ENCODE results near the gene FSCN2.

Gene FSCN2

GRCh38 chr17:81544281-81544974 lies 16.3 kb downstream of the FSCN2 start:
- DNase-seq, result no peak

- DNase-seq, result no peak
Measured at GRCh38 chr17:81545160-81545949, 17.2 kb downstream of the FSCN2 start.

- DNase-seq, result no peak
Measured at GRCh38 chr17:81546906-81547613, 18.9 kb downstream of the FSCN2 start.

DNA sequence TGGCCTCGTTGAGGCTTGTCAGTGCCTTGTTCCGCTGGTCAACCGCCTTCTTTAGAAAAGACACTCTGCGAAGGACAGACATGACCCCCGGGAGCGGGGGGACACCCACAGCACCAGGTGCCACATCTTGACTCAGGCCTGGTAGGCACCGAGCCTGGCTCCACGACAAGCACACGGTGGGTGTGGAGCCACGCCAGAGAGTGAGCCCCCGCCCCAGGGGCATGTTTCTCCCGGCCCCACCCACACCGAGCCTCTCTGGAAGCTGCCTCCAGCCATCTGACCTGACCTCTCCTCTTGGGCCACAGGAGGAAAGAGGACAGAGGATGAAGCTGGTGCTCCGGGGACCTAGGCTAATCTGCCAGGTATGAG lies 19.4 kb downstream of the FSCN2 start:
- no peak for DNase-seq

- DNase-seq, result no peak
Measured at GRCh38 chr17:81549031-81549557, 20.9 kb downstream of the FSCN2 start.

DNA sequence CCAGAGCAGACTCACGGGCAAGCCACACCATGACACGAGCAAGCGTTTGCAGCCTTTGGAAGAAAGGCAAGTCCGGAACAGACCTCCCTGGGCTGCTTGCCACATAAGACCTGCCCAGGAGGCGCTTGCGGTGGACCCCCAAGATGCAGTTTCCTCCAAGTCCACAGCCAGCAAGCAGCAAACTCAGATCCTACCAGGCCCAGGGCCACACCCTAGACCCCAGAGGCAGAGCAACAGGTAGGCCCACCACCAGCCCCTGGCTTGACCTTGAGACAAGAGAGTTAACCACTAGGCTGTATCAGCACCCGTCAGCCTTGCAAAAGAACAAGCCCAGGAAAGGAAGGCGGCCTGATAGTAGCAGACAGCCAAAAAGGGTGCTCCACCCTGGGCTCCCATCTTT lies 21.6 kb downstream of the FSCN2 start:
- DNase-seq, result no peak

DNA sequence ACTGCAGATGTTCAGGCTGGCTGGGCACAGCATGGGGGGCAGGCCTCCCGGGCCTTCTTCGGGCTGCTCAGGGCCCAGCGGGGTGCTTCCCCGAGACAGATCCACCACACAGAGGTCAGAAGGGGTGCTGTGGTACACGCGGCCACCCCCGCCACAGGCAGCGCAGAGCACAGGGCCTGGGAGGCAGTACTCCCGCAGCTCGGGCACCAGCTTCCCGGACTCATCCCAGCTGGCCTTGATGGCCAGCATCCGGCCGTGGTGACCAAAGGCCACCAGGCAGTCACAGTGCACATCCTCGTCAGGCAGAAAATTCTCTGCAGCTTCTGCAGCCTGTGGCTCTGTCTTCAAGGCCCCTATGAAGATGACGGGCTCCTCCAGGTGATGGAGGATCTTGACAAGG lies 22.1 kb downstream of the FSCN2 start:
- no peak for DNase-seq

DNA sequence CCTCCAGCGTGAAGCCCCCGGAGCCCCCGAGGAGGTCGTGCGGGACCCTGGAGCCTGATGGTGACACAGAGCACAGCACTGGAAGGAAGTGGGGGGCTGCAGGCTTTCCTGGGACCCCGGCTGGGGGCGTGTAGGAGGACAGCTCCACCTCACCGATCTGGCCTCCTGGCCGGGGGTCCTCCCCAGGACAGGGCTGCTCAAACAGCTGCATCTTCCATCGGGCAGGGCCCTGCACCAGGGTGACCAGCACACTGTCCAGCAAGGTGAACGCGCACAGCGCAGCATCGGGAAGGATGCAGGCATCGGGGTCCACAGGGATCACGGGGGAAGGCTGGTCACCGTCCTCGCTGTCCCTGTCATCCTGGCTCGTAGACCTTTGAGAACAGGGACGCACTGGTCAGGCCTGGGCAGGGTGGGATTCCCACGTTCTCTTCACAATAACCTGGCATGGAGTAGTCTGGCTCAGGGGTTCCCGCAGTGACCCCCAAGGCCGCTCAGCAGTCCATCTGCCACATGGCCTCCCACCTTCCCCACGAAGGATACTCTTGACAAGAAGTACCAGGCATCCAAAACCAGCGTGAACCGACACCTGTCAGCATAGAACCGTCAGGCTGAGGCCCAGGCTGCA lies 22.8 kb downstream of the FSCN2 start:
- no peak for DNase-seq

DNA sequence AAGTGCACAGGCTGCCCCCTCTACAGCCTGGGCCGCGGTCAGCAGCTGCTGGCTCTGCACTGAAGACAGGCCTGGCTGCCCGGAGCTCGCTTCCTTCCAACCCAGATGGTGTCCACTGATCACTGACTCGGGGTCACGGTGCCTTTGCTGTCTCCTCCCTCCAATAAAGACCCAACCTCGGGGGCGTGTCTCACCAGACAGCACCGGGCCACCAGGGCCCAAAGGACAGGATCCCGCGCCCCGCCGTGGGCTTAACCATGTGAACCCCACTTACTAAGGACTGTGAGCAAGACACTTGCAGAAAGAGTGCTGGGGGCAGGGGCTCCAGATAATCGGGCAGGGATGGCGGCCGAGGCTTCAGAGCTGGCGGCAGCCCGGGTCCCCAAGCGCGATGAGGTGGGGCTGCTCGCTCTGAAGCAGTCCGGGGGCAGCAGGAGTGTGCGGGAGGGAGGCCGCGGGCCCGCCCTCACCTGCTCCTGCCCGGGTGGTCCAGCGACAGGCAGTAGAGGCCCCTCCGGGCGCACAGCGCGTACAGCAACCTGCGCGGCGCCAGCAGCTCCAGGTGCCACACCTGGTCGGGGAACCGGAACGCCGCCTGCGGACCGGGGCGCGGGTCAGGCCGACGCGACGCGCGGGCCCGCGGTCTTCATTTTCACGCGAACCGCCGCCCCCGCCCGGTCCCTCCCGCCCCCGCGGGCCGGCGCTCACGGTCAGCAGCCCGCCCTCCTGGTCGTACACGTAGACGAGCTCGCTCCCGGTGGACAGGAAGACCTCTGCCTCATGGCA lies 23.5 kb downstream of the FSCN2 start:
- no peak for DNase-seq

DNA sequence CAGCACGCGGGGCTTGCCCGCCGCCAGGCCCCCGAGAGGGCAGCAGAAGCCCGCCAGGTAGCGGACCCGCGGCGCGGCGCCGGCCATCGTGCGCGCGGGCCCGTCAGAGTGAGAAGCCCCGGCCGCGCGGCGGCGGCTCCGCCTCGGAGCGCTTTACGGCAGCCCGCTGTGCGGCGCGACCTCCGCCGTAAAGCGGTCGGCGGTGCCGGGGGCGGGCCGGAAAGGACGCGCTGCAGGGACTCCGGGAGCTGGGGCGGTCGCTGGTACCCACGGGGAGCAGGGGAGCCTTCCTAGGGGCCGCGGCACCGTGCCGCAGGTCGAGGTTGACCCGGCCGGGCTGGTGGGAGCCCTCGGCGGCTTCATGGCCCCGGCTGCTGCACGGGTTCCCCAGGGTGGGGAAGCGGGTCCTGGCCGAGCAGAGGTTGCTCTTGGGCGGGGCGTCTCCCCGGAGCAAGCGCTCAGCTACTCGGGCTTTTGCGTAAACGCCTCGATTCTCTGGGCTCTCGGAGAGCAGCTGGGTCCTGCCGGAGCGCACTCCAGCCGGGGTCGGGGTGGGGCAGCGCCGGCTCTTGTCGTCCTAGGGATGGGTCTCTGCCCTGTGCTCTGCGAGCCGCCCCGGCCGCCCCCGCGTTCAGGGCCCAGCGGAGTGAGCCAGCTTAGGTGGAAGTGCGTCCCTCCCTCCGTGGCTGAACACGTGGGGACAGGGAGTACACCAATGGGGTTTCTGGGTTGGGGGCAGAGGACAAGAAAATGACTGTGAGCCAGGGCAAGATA lies 24.3 kb downstream of the FSCN2 start, which contains the start of gene FAAP100:
Gene FAAP100, minus strand, starts transcription at position 110 of the 774 bp plus-strand sequence. Its CDS starts 23 bp downstream, at position 87.
- DNase-seq, result peak; percentile 76

DNA sequence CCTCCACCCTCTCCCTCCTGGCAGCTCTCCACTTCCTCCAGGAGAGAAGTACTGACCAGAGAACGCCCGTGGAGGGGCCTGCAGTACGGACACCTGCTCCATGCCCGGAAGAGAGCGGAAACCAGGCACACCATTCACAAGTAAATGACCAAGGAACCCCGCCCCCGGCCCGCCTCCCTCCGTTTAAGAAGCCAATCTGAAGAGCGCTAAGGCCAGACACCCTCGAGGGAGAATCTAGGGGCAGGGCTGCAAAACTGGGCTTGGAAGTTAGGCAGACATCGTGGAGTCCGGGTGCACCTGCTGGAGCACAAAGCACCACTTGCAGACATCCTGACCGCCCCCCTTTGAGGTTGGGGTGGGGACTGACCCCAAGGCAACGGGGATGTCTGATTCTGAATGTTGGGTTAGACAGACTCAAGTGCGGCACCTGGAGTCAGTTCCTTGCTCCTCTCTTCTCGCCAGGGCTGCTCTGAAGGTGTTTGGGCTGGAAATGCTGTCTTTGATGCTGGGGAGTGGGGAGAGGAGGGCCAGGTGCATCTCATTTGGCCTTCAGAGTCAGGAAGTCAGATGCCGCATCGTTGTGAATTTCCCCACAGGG lies 24.9 kb downstream of the FSCN2 start:
- peak; percentile 61 for DNase-seq

- peak; percentile 23 for DNase-seq
Measured at GRCh38 chr17:81553616-81554181, 25.5 kb downstream of the FSCN2 start.

GRCh38 chr17:81556175-81556691 lies 28.1 kb downstream of the FSCN2 start:
- no peak for DNase-seq

DNA sequence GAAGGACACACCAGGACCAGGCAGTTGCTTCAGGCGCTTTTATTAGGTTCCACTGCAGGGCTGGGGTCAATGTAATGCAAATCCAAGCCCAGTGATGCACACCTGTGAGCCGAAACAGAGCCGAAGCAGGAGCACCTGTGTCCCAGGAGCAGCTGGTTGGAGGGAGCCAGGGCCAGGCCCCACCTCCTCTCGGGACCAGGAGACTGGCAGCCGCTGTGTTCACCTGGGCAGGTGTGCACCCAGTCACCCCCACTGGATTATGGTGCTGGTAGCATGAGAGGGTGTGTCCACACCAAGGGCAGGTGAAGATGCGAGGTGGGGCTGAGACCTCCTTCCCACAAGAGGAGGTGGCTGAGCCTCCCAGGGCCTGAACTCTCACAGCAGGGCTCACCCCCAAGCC lies 28.7 kb downstream of the FSCN2 start:
- DNase-seq, result no peak

DNA sequence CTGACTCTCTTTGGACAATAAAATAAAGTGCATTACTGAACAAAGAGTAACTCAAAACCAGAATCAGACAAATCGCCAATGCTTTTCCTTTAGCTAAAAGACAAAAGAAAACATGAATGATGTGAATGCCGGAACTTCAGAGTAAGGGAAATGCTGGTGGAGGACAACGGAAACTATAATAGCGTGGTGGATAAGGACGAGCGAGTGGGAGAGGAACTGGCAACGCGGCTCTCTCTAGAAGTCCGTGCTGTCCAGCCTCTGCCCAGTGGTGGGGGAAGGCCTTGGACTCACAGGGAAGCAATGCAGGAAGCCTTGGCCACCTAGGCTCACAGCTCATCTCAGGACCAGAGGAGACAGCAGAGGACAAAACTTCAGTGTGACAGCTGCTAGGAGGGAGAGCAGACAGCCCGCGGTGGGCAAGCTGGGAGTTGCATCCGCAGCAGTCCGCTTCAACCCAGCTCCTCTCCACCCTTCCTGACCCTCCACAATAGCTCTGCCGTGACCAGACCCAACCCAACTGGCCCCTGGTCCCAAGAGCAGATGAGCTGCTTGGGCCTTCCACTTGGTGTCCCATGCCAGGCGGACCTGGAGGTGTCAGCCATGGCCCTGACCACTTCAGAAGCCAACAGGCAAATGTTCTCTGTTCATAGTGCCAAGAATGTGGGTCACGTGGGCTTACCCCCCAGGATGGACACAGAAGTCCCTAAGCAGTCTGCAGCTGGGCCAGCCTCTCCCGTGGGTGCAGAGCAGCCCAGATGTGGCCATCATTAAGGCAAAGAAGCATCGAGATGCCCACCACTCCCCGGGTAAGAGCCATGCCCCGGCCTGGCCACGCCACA lies 29.3 kb downstream of the FSCN2 start:
- no peak for DNase-seq

GRCh38 chr17:81558115-81558468 lies 29.9 kb downstream of the FSCN2 start:
- DNase-seq, result no peak

DNA sequence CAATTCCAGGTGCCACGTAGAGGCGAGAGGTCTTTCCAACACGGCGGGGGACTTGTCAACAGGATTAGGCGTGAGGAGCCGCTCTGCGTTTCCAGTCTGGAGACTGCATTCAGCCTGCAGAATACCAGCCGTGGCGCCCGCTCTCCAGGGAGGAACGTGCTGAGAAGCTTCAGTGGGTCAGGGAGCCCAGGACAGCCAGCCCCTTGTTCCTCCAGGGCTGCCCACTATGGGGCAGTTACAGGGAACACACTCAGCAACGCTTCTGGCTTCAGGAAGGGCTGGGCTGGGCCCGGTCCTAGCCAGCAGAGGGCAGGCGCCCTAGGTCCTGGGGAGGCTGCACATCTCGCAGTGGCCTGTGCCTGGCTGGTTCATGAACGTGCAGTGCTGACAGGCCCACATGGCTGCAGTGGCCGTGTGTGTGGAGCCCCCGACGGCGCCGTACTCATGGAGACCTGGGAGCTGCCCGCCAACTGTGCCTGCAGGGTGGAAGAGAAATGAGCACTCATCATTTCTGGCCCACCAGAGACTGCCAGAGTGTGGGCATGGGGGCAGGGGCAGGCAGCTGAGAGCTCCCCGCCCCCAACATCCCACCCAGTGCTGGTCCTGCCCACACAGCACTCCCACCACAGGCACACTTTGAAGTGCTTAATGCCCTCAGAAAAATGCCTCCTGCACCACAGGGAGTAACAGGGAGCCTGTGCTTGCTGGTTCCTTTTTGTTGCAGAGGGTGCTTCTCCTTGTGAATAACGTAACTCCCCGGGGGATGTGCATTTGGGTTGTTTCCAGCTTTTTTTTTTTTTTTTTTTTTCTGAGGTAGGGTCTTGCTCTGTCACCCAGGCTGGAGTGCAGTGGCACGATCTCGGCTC lies 31.0 kb downstream of the FSCN2 start:
- no peak for DNase-seq

DNA sequence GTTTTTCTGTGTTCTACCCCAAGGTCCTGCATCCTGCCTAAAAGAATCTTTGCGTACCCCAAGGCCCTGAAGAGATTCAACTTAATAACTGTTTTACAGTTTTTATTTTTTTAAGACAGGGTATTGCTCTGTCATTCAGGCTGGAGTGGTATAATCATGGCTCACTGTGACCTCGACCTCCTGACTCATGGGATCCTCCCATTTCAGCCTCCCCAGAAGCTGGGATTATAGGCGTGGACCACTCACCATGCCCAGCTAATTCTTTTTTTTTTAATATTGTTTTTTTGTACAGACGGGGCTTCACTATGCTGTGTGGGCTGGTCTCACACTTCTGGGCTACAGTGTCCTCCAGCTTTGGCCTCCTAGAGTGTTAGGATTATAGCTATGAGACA lies 33.3 kb downstream of the FSCN2 start:
- DNase-seq, result no peak
